GM18505 (cell line): ENCODE results near the gene NUP62CL.
"Not testable (repeated sequence)": the region's sequence is repeated elsewhere in the genome, so short reads cannot be mapped to it uniquely, and the experiment has no call there.

ENCODE experiments used
- ATAC-seq: cut with Tn5 transposase; IDR thresholded peaks from one replicate; pipeline ENCODE4 v1.9.1; 2021; ENCODE audit not compliant: unreplicated experiment
- POLR2A ChIP-seq: IDR thresholded peaks from 4 replicates; pipeline ENCODE4 v1.6.1; 2011; ENCODE audit warnings: borderline replicate concordance; ENCODE audit not compliant: insufficient read depth, insufficient read length; ENCODE audit errors: extremely low read depth

The NUP62CL gene, protein sequence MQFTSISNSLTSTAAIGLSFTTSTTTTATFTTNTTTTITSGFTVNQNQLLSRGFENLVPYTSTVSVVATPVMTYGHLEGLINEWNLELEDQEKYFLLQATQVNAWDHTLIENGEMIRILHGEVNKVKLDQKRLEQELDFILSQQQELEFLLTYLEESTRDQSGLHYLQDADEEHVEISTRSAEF

DNA sequence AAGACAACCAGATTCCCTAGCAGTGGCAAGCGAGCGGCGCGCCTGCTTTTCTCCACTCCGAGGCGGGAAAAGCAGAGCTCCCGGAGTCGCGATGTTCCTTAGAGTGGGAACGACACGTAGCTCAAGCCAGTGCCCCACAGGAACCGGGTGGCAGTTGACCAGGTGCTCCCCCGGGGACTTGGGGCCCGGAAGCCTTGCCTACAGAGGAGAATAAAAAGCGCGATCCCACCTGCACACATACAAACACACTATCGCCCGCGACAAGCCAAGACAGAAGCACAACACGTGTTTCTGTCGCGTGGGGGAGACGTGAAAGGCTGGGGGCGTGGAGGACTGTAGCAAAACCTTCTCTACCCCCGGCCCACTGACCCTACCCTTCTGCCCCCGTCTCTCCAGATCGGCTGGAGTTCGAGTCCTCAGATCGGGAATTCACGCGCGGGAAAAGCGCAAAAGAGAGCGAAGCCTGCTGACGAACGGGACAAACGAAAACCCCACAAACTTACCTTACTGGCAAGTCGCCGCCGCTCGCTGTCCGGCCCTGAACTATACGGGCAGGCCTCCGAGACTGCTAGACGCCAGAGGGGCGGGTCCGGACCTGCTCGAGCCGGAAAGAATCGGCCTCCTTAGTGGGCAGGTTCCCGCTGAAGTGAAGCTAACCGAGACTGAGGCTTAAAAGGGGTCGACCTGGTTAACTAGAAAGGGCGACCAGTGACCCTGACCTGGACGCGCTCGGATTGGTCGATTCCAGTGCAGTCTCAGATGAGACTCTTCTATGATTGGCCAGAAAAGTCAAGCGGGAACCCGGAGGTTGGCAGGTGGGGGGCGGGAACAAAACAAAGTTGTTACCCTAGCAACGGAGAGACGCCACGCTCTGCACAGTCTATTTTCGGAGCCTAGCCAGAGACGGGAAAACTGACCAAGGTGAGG is at the start of gene NUP62CL, which contains the start of gene DNAAF6:
Gene NUP62CL (minus strand): TSS at position 664 of the 927 bp plus-strand sequence. CDS start 31,287 bp downstream, outside the sequence.
Gene DNAAF6 (plus strand): TSS at position 842 of the 927 bp plus-strand sequence. CDS start 6,265 bp downstream, outside the sequence.
- no peak for TF ChIP-seq POLR2A
- peak; percentile 93 for ATAC-seq

DNA sequence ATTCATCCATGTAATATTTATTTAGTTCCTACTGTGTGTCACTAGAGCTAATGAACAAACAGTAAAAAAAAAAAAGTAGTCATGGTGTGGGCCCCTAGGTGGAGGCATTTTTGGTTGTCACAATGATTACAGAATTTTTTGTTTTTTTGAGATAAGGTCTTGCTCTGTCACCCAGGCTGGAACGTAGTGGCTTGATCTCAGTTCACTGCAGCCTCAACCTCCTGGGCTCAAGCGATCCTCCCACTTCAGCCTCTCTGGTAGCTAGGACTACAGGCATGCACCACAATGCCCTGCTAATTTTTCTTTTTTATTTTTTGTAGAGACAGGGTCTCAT is 22.2 kb upstream of the NUP62CL start:
- TF ChIP-seq POLR2A, result no peak
- no peak for ATAC-seq

DNA sequence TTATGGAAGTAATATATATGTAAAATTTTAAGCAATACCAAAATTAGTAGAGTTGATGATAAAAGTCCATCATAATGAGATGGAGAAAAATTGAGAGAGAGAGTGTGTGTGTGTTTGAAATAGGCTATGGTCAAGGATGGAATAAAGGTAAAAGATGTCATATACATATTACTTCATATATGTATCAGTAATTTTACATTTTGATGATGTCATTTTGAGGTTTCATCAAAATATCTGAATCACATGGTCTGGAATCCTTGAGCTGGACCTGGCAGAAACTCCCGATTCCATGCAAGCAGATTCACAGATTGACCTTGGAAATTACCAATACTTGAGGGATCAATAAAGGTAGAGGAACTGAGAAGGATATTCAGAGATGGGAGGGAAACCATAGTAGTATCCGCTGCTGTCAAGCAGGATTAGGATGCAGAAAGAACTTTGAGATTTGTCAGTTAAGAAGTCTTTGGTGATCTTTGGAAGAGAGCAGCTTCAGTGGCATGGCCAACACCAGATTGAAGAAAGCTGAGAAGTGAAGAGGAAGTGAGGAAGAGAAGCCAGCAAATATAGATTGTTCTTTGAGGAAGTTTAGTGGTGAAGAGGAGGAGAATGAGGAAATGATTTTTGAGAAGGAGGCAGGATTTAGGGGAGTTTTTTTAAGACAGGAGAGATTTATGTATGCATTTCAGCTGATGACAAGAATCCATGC is 21.7 kb upstream of the NUP62CL start:
- ATAC-seq, result no peak
- no peak for TF ChIP-seq POLR2A

DNA sequence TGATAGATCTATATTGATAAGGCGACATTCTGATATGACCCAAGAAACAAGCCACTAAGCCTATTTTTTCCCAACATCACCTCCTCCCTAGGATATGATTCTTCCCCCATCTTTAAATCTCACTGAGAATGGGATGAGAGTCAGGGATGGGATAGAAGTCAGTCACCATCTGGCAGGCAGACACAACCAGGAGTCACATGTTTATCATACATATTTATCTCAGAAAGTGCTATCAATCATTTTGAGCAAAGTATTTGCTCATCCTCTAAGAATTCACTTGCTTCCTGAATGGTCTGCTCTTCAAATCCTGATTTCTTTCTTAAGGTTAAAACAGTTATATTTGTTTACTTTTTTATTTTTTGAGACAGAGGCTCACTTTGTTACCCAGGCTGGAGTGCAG is 20.5 kb upstream of the NUP62CL start:
- no peak for TF ChIP-seq POLR2A
- ATAC-seq, result no peak

DNA sequence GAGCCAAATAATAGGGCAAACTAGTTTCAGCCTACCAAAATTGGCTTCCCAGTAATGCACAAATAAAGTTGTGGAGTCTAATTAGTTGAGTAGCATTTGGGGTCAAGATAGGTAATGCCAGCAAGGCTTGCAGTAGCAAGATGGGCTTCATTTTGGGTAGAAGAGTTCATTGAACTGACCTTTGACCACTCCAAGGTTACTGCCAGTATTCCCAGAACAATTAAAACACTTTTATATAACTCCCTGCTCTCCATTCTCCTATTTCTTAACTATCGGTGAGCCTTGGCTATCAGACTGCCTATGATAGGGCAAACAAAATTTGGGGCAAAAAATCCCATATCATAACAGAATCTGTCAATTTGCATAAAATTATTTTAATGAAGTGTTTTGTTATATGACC is 7.2 kb upstream of the NUP62CL start:
- no peak for ATAC-seq
- TF ChIP-seq POLR2A, result no peak

DNA sequence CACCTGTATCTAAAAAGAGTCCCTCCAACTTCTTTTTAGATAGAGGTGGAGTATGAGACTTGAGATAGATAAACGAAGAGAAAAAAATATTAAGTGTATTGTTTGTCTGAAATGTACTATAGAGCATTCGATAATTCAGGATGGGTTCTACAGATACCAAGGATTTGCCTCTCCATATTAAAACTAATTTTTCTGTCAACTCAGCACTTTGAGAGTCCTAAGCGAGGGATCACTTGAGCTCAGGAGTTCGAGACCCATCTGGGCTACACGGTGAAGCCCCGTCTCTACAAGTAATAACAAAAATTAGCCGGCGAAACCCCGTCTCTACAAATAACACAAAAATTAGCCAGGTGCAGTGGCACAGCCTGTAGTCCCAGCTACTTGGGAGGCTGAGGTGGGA is 1.7 kb upstream of the NUP62CL start:
- ATAC-seq, result no peak
- no peak for TF ChIP-seq POLR2A

DNA sequence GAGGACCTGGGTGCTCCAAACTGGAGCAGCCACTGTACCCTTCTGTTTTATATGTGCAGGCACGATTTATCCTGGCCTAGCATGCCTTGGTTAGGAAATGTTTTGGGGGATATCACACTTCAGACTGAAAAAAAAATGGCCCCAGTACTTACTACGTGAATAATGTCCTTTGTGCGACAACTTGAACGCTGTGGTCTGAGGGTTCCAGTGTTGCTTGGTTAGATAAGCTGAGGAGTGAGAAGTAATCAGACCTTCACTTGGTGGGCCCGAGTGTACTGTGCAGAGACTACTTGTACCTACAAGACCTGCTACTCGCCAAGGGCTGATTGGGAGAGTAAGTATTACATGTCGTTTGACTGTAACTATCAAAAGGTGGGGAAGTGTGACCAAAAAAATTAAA is 856 bp upstream of the NUP62CL start:
- no peak for TF ChIP-seq POLR2A

DNA sequence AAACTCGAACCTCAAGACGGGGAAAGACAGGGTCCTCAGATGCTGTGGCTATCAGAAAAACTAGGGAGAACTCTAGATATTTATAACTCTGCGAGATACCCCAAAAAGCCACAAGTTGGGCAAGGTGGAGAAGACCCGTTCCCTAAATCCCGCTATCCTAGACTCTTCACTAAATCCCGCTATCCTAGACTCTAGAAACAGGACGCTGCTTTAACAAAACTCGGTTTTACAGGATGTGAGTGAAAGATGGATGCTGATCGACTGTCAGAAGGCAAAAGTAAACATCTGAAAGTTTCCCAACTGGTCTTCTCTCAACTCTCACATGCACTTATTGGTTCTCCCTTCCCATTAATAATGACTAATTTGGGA is 448 bp upstream of the NUP62CL start:
- no peak for ATAC-seq
- no peak for TF ChIP-seq POLR2A

More for the DNA sequence above, 856 bp upstream of the NUP62CL start:
- ATAC-seq, result no peak

DNA sequence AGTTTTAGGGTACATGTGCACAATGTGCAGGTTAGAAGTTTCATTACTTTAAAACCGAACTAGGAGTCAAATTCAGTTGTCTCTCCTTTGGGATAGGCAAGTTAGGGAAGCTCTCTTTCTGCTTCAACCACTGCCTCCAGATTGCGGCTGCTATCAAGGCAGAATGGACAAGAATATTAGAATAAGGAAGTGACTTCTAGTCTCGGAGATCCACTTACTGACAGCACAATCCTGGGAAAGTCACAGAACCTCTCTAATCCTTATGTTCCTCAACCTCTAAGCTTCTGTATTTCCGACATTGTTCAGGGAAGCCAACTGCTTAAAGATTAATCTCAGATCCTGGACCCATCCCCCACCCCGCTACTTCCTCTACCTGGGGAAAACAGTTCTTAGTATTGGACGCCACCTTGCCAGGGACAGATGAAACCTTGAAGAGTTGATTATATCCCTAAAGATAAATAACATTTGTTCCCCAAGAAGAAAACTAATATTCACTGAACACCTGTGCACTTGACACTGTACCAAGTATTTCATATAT is 2.1 kb downstream of the NUP62CL start:
- no peak for TF ChIP-seq POLR2A
- no peak for ATAC-seq

DNA sequence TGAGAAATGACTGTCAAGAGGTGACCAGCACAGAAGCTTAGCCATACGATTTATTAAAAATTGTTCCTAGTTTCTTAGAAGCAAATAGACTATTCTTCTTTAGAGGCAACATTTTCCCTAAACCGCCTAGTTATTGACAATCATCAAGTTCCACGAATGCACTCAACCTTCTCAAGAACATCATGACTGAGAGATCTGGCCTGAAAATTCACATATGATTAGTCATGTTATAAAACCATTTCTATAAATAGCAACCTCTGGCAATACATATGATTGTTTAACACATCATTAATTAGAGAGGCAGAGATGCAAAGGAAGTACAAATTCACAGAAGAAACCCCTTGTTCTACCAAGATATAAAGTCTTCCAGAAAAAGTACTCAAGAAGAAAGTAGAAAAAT is 6.7 kb downstream of the NUP62CL start:
- TF ChIP-seq POLR2A, result no peak

DNA sequence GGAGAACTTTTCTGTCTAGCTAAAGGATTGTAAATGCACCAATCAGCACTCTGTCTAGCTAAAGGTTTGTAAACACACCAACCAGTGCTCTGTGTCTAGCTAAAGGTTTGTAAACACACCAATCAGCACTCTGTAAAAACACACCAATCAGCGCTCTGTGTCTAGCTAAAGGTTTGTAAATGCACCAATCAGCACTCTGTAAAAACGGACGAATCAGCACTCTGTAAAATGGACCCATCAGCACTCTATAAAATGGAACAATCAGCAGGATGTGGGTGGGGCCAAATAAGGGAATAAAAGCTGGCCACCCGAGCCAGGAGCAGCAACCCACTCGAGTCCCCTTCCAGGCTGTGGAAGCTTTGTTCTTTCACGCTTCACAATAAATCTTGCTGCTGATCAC is 8.2 kb downstream of the NUP62CL start:
- not testable (repeated sequence) for ATAC-seq

More for the DNA sequence above, 6.7 kb downstream of the NUP62CL start:
- no peak for ATAC-seq

DNA sequence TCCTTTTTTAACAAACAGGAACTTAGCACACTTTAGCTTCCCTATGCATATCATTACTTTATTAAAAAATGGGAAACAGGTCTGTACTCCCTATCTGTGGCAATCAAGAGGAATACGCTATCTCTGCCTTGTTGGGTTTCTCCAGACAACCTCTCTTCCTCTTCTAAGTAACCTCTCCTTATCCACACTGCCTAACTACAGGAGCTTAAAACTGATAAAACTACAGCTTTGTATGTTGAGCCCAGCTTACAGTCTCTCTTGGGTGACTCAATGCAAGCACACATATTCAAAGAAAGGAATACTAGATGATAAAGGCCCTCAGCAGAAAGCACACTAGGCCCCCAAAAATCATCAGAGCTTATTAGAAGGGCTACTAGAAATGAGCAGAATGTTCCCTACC is 8.9 kb downstream of the NUP62CL start:
- ATAC-seq, result no peak
- TF ChIP-seq POLR2A, result no peak

DNA sequence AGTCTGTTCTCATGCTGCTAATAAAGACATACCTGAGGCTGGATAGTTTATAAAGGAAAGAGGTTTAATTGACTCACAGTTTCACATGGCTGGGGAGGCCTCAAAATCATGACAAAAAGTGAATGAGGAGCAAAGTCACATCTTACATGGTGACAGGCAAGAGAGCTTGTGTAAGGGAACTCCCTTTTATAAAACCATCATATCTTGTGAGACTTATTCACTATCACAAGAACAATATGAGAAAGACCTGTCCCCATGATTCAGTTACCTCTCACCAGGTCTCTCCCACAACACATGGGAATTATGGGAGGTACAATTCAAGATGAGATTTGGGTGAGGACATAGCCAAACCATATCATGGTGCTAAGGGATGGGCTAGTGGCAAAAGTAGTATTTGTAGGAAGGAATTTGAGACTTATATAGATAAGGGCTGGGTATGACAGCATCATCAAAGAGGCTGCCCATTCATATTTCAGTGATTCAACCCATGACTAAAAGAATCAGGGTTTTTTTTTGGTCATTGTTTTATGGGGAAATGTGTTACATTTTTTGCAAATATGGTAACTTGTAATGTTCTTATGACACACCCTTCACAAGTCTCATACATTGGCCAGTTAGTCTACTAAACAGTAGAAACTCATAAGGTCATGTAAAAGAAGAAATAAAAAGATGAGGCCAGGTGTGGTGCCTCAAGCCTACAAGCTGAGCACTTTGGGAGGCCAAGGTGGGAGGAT is 34.7 kb downstream of the NUP62CL start:
- ATAC-seq, result no peak
- TF ChIP-seq POLR2A, result no peak
